Endometrium (tissue), 2 donors: ENCODE measurements around the gene SIT1.
"Not testable (repeated sequence)": the region's sequence is repeated elsewhere in the genome, so short reads cannot be mapped to it uniquely, and the experiment has no call there.

Experiments
- FAIRE-seq: peaks from 2 replicates; lab custom pipeline; 2012; peaks lifted over from hg19 to GRCh38; lab: Jason Lieb, UNC
- donor health status: control.
- donor health status: control.

Gene SIT1

GRCh38 chr9:35636877-35637246, 13.9 kb downstream of the SIT1 start:
- not testable (repeated sequence) for FAIRE-seq

GRCh38 chr9:35636135-35636876, 14.4 kb downstream of the SIT1 start:
- FAIRE-seq = no peak

- no peak for FAIRE-seq
Measured at GRCh38 chr9:35635730-35636129, 15.0 kb downstream of the SIT1 start.

- FAIRE-seq = no peak
Measured at GRCh38 chr9:35629597-35629996, 21.1 kb downstream of the SIT1 start.

- no peak for FAIRE-seq
Measured at GRCh38 chr9:35628389-35628991, 22.2 kb downstream of the SIT1 start.

GRCh38 chr9:35627575-35627974, 23.2 kb downstream of the SIT1 start:
- no peak for FAIRE-seq

GRCh38 chr9:35619800-35620158, 31.0 kb downstream of the SIT1 start:
- no peak for FAIRE-seq

GRCh38 chr9:35618854-35619799, 31.6 kb downstream of the SIT1 start:
- no peak for FAIRE-seq

GRCh38 chr9:35618325-35618727, 32.4 kb downstream of the SIT1 start, which contains the start of gene CD72:
Gene CD72, minus strand, starts transcription at chr9:35618413. Its CDS starts 110 bp downstream, at chr9:35618303.
- no peak for FAIRE-seq

GRCh38 chr9:35617548-35617947, 33.2 kb downstream of the SIT1 start:
- no peak for FAIRE-seq

GRCh38 chr9:35616681-35617459, 33.9 kb downstream of the SIT1 start:
- no peak for FAIRE-seq

GRCh38 chr9:35615981-35616680, 34.6 kb downstream of the SIT1 start:
- FAIRE-seq = no peak

- FAIRE-seq = no peak
Measured at GRCh38 chr9:35612843-35613242, 37.9 kb downstream of the SIT1 start.

- not testable (repeated sequence) for FAIRE-seq
Measured at GRCh38 chr9:35612066-35612465, 38.7 kb downstream of the SIT1 start.

- no peak for FAIRE-seq
Measured at GRCh38 chr9:35611230-35611797, 39.4 kb downstream of the SIT1 start.

GRCh38 chr9:35609820-35610163, 40.9 kb downstream of the SIT1 start:
- no peak for FAIRE-seq

GRCh38 chr9:35609001-35609819, 41.5 kb downstream of the SIT1 start:
- FAIRE-seq = no peak

- FAIRE-seq = no peak
Measured at GRCh38 chr9:35608221-35608620, 42.5 kb downstream of the SIT1 start.

- FAIRE-seq = no peak
Measured at GRCh38 chr9:35606726-35607125, 44.0 kb downstream of the SIT1 start.

- no peak for FAIRE-seq
Measured at GRCh38 chr9:35606138-35606504, 44.6 kb downstream of the SIT1 start.
